ENCODE results near the gene PCYT2. TPM values are rescaled to one million over a fixed set of nuclear protein-coding genes. Genes with fewer than 3 reads are reported as not detected.

PCYT2 gene
- total and polyA plus RNA-seq, 9 of the 15 experiments (the other 6 are each of a cell fraction or from before 2014, with no cell fraction given): 0.92 to 134 (median 82.5) TPM

- Histone ChIP-seq H3K4me1 (replicated peaks in 1 of 2; ENCODE audit: control insufficient read depth in 2 of 2, insufficient read depth in 2 of 2, low read length in 2 of 2) (peaks cover 35 to 83% of the 10 kb centered on the region in 2 experiments), H3K27ac (ENCODE audit: extremely low read depth, low read depth, low read length) (peak overlapping the region; percentile 93; the same call in 1 of the 3 replicates), H3K36me3 (ENCODE audit: control insufficient read depth, insufficient read depth, low read length) (peaks cover 70% of the 10 kb centered on the region), H3K79me2 (ENCODE audit: control insufficient read depth, insufficient read depth, low read length) (peaks cover 68% of the 10 kb centered on the region), H2AFZ (ENCODE audit: low read depth, low read length) (no peak overlapping the region), H3K9me1 (ENCODE audit: control insufficient read depth, insufficient read depth, low read length) (no peaks in the 10 kb centered on the region), H3K4me3 (no peak overlapping the region), H4K20me1 (replicated peaks; ENCODE audit: control insufficient read depth, insufficient read depth, low read length) (peaks cover 41% of the 10 kb centered on the region), H3K4me2 (ENCODE audit: insufficient read depth, low read length) (no peak overlapping the region), H3K27me3 (ENCODE audit: control insufficient read depth in 2 of 2, insufficient read depth in 2 of 2, low read length in 2 of 2) (no peaks in the 10 kb centered on the region), H3K9me3 (replicated peaks; ENCODE audit: control insufficient read depth, insufficient read depth, low read depth, low read length) (no peaks in the 10 kb centered on the region), H3K9ac (ENCODE audit: insufficient read depth in 1 of 2, low read depth in 2 of 2, low read length in 2 of 2) (peak overlapping the region in 1 of 2 experiments; percentile 91; a peak in 2 of 4 replicates)
- CTCF ChIA-PET (ENCODE audit: low intra/inter-chr PET ratio): no interaction called here
- BruUV-seq (replicated peaks): no TSS peak
- ATAC-seq: peak; percentile 4
- FAIRE-seq: no peak
- in situ Hi-C loops (cut with MboI) (no loop called here), intact Hi-C loops (cut with micrococcal nuclease) (no loop called here)
- DNase-seq (ENCODE audit: extremely low read depth in 1 of 4, low spot score in 3 of 4): peak in 1 of 4 experiments; percentile 31
- POLR2A ChIA-PET: interaction anchor here (0.6 to 1.9 kb wide), 14 partner anchors 13 to 737 kb away, joined by 3 to 8 read pairs (median 3); partner anchors contain the start of genes ARL16, HGS, NPB and SIRT7
- 75% methylated on average over 16 of the region's 18 CpGs for WGBS (ENCODE audit: insufficient coverage, low coverage, missing lambda C conversion rate)
- TF ChIP-seq HNRNPUL1 (IDR thresholded peaks at IDR 0.05; ENCODE audit: low read length): peak; percentile 77
- no peak for TF ChIP-seq REST (IDR thresholded peaks at IDR 0.05; ENCODE audit: borderline replicate concordance)
- TF ChIP-seq REST (CRISPR knock-in tag; IDR thresholded peaks at IDR 0.05; ENCODE audit: low read depth): peak; percentile 68
- TF ChIP-seq POLR2G (IDR thresholded peaks at IDR 0.05; ENCODE audit: low read depth, low read length): peak; percentile 84
- no peak for TF ChIP-seq RERE (CRISPR knock-in tag; IDR thresholded peaks at IDR 0.05; ENCODE audit: borderline replicate concordance)
- no peak for TF ChIP-seq ZKSCAN3 (CRISPR knock-in tag; IDR thresholded peaks at IDR 0.05)
- peak; percentile 29; the same call in 1 of the 2 replicates for TF ChIP-seq TAF15 (IDR thresholded peaks at IDR 0.05; ENCODE audit: low read depth, low read length)
- peak; percentile 3 for TF ChIP-seq SMAD1 (IDR thresholded peaks at IDR 0.05; ENCODE audit: low read depth, low read length, partially characterized antibody)
Measured at GRCh38 chr17:81866440-81867169, 44.6 kb downstream of the PCYT2 start.
